Measurements from ENCODE around the gene CHAT.

CHAT gene

DNA sequence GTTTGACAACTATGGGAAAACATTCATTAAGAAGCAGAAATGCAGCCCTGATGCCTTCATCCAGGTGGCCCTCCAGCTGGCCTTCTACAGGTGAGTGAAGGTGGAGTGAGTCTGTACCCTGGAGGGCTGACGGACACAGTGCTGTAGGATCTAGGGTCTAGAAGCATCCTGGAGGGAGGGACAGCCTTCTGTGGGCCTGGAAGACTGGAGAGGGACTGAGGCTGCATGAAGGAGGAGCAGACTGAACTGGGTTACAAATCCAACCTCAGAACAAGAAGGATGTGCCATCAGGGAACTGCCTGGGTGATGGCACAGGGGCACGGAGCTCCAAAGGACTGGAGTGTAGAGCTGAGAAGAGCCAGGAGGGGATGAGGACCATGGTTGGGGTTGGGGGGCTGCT is 38.1 kb downstream of the CHAT start:
- TF ChIP-seq, protein P1, sequence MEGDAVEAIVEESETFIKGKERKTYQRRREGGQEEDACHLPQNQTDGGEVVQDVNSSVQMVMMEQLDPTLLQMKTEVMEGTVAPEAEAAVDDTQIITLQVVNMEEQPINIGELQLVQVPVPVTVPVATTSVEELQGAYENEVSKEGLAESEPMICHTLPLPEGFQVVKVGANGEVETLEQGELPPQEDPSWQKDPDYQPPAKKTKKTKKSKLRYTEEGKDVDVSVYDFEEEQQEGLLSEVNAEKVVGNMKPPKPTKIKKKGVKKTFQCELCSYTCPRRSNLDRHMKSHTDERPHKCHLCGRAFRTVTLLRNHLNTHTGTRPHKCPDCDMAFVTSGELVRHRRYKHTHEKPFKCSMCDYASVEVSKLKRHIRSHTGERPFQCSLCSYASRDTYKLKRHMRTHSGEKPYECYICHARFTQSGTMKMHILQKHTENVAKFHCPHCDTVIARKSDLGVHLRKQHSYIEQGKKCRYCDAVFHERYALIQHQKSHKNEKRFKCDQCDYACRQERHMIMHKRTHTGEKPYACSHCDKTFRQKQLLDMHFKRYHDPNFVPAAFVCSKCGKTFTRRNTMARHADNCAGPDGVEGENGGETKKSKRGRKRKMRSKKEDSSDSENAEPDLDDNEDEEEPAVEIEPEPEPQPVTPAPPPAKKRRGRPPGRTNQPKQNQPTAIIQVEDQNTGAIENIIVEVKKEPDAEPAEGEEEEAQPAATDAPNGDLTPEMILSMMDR (IDR thresholded peaks at IDR 0.05; ENCODE audit: insufficient read depth, missing control alignments): no peak
- DNase-seq (ENCODE audit: insufficient read length, low spot score) (no peak), FAIRE-seq (no peak)

GRCh38 chr10:49652421-49653272 is 38.8 kb downstream of the CHAT start:
- DNase-seq (ENCODE audit: insufficient read length, low spot score) (no peak), FAIRE-seq (no peak)
- TF ChIP-seq, protein P1 (IDR thresholded peaks at IDR 0.05; ENCODE audit: insufficient read depth, missing control alignments): no peak

DNA sequence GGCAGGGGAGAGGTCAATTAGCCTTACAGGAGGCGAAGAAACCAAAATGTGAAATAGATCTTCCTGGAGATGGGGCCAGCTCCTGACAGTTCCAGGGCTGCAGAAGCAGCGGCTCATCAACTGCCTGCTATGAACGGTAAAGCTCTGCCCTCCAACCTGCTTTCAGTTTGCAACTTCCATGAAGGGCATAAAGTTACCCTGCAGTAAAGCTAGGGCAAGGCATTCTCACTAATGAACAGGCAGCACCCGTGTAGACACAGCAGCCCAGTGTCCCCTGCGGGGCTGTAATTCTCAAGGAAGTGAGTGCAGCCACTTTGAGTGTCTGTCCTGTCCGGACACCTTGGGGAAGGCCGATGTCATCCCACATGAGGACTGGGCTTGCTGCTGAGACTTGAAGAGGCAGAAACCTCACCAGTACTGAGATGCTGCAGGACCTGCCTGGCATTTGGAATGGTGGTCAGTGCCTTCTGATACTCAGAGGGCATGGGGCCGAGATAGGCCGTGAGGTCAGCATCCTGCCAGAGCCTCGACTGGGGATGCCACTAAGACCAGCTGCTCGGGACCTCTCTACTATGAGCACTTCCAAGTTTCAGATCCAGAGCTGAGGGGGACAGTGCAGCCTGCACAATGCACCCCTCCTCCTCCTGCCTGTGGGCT is 39.6 kb downstream of the CHAT start:
- DNase-seq (ENCODE audit: insufficient read length, low spot score) (no peak), FAIRE-seq (no peak)
- TF ChIP-seq, protein P1 (IDR thresholded peaks at IDR 0.05; ENCODE audit: insufficient read depth, missing control alignments): no peak

GRCh38 chr10:49654036-49654693 is 40.3 kb downstream of the CHAT start:
- TF ChIP-seq, protein P1 (IDR thresholded peaks at IDR 0.05; ENCODE audit: insufficient read depth, missing control alignments): no peak
- DNase-seq (ENCODE audit: insufficient read length, low spot score) (no peak), FAIRE-seq (no peak)

GRCh38 chr10:49655099-49655498 is 41.3 kb downstream of the CHAT start:
- no peak for FAIRE-seq
- DNase-seq (ENCODE audit: insufficient read length, low spot score): no peak
- TF ChIP-seq, protein P1 (IDR thresholded peaks at IDR 0.05; ENCODE audit: insufficient read depth, missing control alignments): no peak

DNA sequence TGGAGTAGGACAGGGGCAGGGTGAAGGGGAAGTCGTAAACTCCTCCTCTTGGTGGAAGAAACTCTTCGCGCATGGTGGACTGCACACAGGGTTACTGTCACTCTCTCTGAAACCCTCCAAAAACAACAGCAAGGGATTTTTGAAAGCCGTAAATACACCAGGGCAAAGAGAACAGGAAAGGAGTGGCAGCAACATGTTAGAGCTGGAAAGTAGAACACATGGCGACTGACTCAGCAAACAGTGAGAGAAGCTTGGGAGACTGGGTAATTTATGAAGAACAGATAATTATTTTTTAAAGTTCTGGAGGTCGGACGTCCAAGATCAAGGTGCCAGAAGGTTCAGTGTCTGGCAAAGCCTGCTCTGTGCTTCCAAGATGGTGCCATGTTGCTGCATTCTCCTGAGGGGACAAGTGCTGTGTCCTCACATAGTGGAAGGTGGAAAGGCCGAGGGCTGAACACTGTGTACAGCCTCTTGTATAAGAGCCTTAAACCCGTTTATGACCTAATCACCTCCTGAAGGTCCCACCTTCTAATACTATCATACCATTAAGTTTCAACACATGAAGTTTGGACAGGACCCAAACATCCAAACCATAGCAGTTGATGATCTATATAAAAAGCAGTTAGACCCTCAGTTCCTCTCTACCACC is 43.1 kb downstream of the CHAT start:
- TF ChIP-seq, protein P1 (IDR thresholded peaks at IDR 0.05; ENCODE audit: insufficient read depth, missing control alignments): no peak
- FAIRE-seq: no peak
- DNase-seq (ENCODE audit: insufficient read length, low spot score): no peak

All from D721Med (cell line).